GM18511 (cell line): ENCODE data around the gene RNF11.
A peak's percentile ranks its signal among the peaks of the same experiment; 100 is the strongest.
"Not testable (repeated sequence)": the region's sequence is repeated elsewhere in the genome, so short reads cannot be mapped to it uniquely, and the experiment has no call there.

Experiments used
- ATAC-seq: cut with Tn5 transposase; IDR thresholded peaks from one replicate; pipeline ENCODE4 v1.9.1; 2021; ENCODE audit warnings: mild to moderate bottlenecking, moderate library complexity; ENCODE audit not compliant: unreplicated experiment

RNF11 gene

GRCh38 chr1:51235673-51236530 lies at the start of gene RNF11:
TSS of gene RNF11 (plus strand) at chr1:51236273. CDS start at chr1:51236757, 484 bp downstream.
- ATAC-seq = peak; percentile 73

GRCh38 chr1:51188230-51188629 lies 47.8 kb upstream of the RNF11 start:
- no peak for ATAC-seq

- ATAC-seq = no peak
Observed at GRCh38 chr1:51189421-51190073, 46.5 kb upstream of the RNF11 start.

- ATAC-seq = no peak
Observed at GRCh38 chr1:51190961-51191360, 45.1 kb upstream of the RNF11 start.

- no peak for ATAC-seq
Observed at GRCh38 chr1:51192213-51192843, 43.7 kb upstream of the RNF11 start.

- ATAC-seq = no peak
Observed at GRCh38 chr1:51193564-51193963, 42.5 kb upstream of the RNF11 start.

- ATAC-seq = peak; percentile 74
Observed at GRCh38 chr1:51203121-51203873, 32.8 kb upstream of the RNF11 start.

GRCh38 chr1:51203874-51204245 lies 32.2 kb upstream of the RNF11 start:
- ATAC-seq = peak; percentile 18

- no peak for ATAC-seq
Observed at GRCh38 chr1:51210055-51210454, 26.0 kb upstream of the RNF11 start.

GRCh38 chr1:51210676-51211075 lies 25.4 kb upstream of the RNF11 start:
- no peak for ATAC-seq

- peak; percentile 82 for ATAC-seq
Observed at GRCh38 chr1:51214615-51215131, 21.4 kb upstream of the RNF11 start.

GRCh38 chr1:51215169-51215568 lies 20.9 kb upstream of the RNF11 start:
- no peak for ATAC-seq

GRCh38 chr1:51216631-51217030 lies 19.4 kb upstream of the RNF11 start:
- no peak for ATAC-seq

- ATAC-seq = no peak
Observed at GRCh38 chr1:51217101-51217500, 19.0 kb upstream of the RNF11 start.

- no peak for ATAC-seq
Observed at GRCh38 chr1:51218570-51218969, 17.5 kb upstream of the RNF11 start.

- ATAC-seq = no peak
Observed at GRCh38 chr1:51219022-51219421, 17.1 kb upstream of the RNF11 start.

- ATAC-seq = not testable (repeated sequence)
Observed at GRCh38 chr1:51221529-51221928, 14.5 kb upstream of the RNF11 start.

- no peak for ATAC-seq
Observed at GRCh38 chr1:51222136-51222787, 13.8 kb upstream of the RNF11 start.

- ATAC-seq = no peak
Observed at GRCh38 chr1:51222809-51223208, 13.3 kb upstream of the RNF11 start.

- ATAC-seq = no peak
Observed at GRCh38 chr1:51224255-51224654, 11.8 kb upstream of the RNF11 start.
